CD8-positive, alpha-beta memory T cell (primary cell): ENCODE measurements around the gene BRIP1. TPM values are rescaled to one million over a fixed set of nuclear protein-coding genes. Genes with fewer than 3 reads are reported as not detected.

ENCODE experiments used
- CTCF ChIA-PET: fragments of 350-600 bp; sonication (Branson Sonifier 250); formaldehyde crosslinking; loops from one replicate; lab custom pipeline; 2021; ENCODE audit warnings: antibody characterized with exemption; lab: Charles Lee
- POLR2A ChIA-PET: fragments of 350-600 bp; sonication (Branson Sonifier 250); formaldehyde crosslinking; loops from one replicate; lab custom pipeline; 2021; ENCODE audit warnings: antibody characterized with exemption; lab: Charles Lee
- DNase-seq, 5 donors: peaks; one replicate each; pipeline versions ENCODE4 v3.0.0 to v3.0.0-alpha.2; 2020 to 2022; ENCODE audit warnings: mixed read lengths in 1 of 5
- H3K27ac ChIP-seq: one replicate; pipeline ENCODE4 v1.7.0; 2013; ENCODE audit warnings: low read depth, mild to moderate bottlenecking, low read length, moderate library complexity
- H3K27me3 ChIP-seq: 2 replicates; pipeline ENCODE4 v1.7.0; 2013; ENCODE audit warnings: low read length, mild to moderate bottlenecking; ENCODE audit not compliant: insufficient read depth, poor library complexity, severe bottlenecking
- H3K36me3 ChIP-seq: 2 replicates; pipeline ENCODE4 v1.7.0; 2013; ENCODE audit warnings: mild to moderate bottlenecking, low read length, moderate library complexity; ENCODE audit not compliant: insufficient read depth
- H3K4me1 ChIP-seq: 2 replicates; pipeline ENCODE4 v1.7.0; 2013; ENCODE audit warnings: mild to moderate bottlenecking, low read length, moderate library complexity; ENCODE audit not compliant: insufficient read depth
- H3K4me3 ChIP-seq: 2 replicates; pipeline ENCODE4 v1.7.0; 2013; ENCODE audit warnings: mild to moderate bottlenecking, low read length
- H3K9me3 ChIP-seq: 2 replicates; pipeline ENCODE4 v1.7.0; 2013; ENCODE audit warnings: mild to moderate bottlenecking, low read length
- H3K27ac Mint-ChIP-seq, 8 donors: one replicate each; pipeline ENCODE4 v1.8.0; 2020 to 2021; ENCODE audit warnings: mixed read lengths in 8 of 8, mild to moderate bottlenecking in 6 of 8, inconsistent platforms in 3 of 8, moderate library complexity in 3 of 8
- H3K27me3 Mint-ChIP-seq, 2 donors: one replicate each; pipeline ENCODE4 v1.8.0; 2020 to 2021; ENCODE audit warnings: mixed read lengths in 2 of 2, mild to moderate bottlenecking in 1 of 2, moderate library complexity in 1 of 2
- H3K36me3 Mint-ChIP-seq, 3 donors: one replicate each; pipeline ENCODE4 v1.8.0; 2020 to 2021; ENCODE audit warnings: mixed read lengths in 3 of 3, inconsistent platforms in 1 of 3, mild to moderate bottlenecking in 1 of 3
- H3K4me1 Mint-ChIP-seq, 3 donors: one replicate each; pipeline ENCODE4 v1.8.0; 2020 to 2021; ENCODE audit warnings: mixed read lengths in 3 of 3, inconsistent platforms in 1 of 3, mild to moderate bottlenecking in 1 of 3
- H3K4me3 Mint-ChIP-seq, 7 donors: one replicate each; pipeline ENCODE4 v1.8.0; 2020 to 2021; ENCODE audit warnings: mixed read lengths in 7 of 7, mild to moderate bottlenecking in 6 of 7, moderate library complexity in 4 of 7, inconsistent platforms in 2 of 7
- H3K9me3 Mint-ChIP-seq, 5 donors: one replicate each; pipeline ENCODE4 v1.8.0; 2020 to 2022; ENCODE audit warnings: mixed read lengths in 5 of 5, mild to moderate bottlenecking in 3 of 5, moderate library complexity in 2 of 5, inconsistent platforms in 1 of 5
- polyA plus RNA-seq: library from polyadenylated mRNA; unstranded; fragments of 300-500 nt; fragmentation: Illumina TruSeq; gene quantifications from one replicate; pipeline ENCODE4 v1.2.3, GENCODE V29; 2021
- total RNA-seq, 2 experiments: library from RNA; stranded (reverse); gene quantifications; one replicate each; pipeline ENCODE4 v1.2.3, GENCODE V29; 2021

The BRIP1 gene
- total and polyA plus RNA-seq, 3 experiments from 2014 or later = 0.86 to 11.7 (median 11.3) TPM

DNA sequence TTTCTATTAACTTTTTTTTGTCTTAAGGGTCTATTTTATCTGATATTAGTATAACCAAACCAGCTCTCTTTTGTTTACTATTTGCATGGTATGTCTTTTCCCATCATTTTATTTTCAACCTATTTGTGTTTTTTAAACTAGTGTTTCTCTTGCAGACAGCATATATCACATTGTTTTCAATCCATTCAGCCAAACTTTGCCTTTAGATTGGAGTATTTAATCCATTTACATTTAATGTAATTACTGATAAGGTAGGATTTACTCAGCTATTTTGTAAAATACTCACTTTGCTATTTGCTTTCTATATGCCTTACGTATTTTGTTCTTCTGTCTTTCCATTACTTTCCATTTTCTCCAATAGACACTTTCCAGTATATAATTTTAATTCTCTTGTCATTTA is 164.3 kb downstream of the BRIP1 start:
- H3K27me3 Mint-ChIP-seq = no peaks in the 10 kb centered on the region
- ChIA-PET CTCF (no interaction called here), POLR2A (no interaction called here)
- H3K36me3 Mint-ChIP-seq = peaks cover 0 to 34% (median 4%) of the 10 kb centered on the region in 3 donors
- Histone ChIP-seq H3K4me1 (no peaks in the 10 kb centered on the region), H3K36me3 (no peaks in the 10 kb centered on the region), H3K9me3 (peaks cover 18% of the 10 kb centered on the region), H3K27me3 (no peaks in the 10 kb centered on the region), H3K27ac (no peak overlapping the region), H3K4me3 (no peak overlapping the region)
- no peak overlapping the region for H3K27ac Mint-ChIP-seq
- DNase-seq = no peak
- no peaks in the 10 kb centered on the region for H3K4me1 Mint-ChIP-seq
- no peak overlapping the region for H3K4me3 Mint-ChIP-seq
- H3K9me3 Mint-ChIP-seq = peaks cover 44 to 57% (median 55%) of the 10 kb centered on the region in 5 donors

DNA sequence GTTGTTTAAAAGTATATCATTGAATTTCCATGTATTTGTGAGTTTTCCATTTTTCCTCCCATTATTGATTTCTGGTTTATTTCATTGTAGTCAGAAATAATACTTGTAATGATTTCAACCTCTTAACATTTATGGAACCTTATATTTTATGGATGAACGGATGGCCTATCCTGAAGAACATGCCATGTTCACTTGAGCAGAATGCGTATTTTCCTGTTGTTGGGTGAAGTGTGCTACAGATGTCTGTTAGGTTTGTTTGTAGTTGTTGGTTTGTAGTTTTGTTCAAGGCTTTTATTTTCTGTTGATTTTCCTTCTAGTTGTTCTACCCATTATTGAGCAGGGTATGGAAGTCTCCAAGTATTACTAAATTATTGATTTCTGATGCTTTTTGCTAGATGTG is 165.1 kb downstream of the BRIP1 start:
- H3K4me1 Mint-ChIP-seq = no peaks in the 10 kb centered on the region
- no peak for DNase-seq
- H3K4me3 ChIP-seq = no peak overlapping the region
- H3K4me3 Mint-ChIP-seq = no peak overlapping the region
- H3K27ac Mint-ChIP-seq = no peak overlapping the region
- H3K36me3 Mint-ChIP-seq = peaks cover 0 to 34% (median 4%) of the 10 kb centered on the region in 3 donors
- ChIA-PET POLR2A (no interaction called here), CTCF (no interaction called here)
- H3K27me3 Mint-ChIP-seq = no peaks in the 10 kb centered on the region
- no peak overlapping the region for H3K27ac ChIP-seq
- no peaks in the 10 kb centered on the region for H3K4me1 ChIP-seq
- no peaks in the 10 kb centered on the region for H3K36me3 ChIP-seq
- peaks cover 18% of the 10 kb centered on the region for H3K9me3 ChIP-seq
- H3K9me3 Mint-ChIP-seq = peaks cover 44 to 52% (median 50%) of the 10 kb centered on the region in 5 donors
- no peaks in the 10 kb centered on the region for H3K27me3 ChIP-seq

DNA sequence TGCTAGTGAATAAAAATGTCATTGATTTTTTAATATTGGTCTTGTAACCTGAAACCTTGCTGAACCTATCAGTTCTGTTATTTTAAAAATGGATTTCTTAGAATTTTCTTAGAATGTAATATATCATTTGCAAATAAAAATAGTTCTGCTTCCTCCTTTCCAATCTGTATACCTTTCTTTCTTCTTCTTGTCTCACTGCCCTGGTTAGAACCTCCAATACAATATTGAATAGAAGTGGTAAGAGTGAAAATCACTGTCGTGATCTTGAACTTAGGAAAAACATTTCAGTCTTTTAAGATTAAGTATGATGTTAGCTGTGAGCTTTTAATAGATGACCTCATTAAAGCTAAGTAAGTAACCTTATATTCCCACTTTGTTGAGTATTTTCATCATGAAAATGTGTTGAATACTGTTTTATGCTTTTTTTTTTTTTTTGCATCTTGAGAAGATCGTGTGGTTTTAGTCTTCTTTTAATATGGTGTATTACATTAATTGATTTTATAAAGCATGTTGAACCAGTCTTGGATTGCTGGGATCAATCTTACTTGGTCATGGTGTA is 167.5 kb downstream of the BRIP1 start:
- H3K36me3 ChIP-seq = no peaks in the 10 kb centered on the region
- no peaks in the 10 kb centered on the region for H3K27me3 ChIP-seq
- H3K4me3 ChIP-seq = no peak overlapping the region
- no peaks in the 10 kb centered on the region for H3K4me1 ChIP-seq
- Mint-ChIP-seq H3K27ac (no peak overlapping the region), H3K9me3 (peaks cover 26 to 30% (median 29%) of the 10 kb centered on the region in 5 donors), H3K4me3 (no peak overlapping the region), H3K4me1 (no peaks in the 10 kb centered on the region), H3K27me3 (no peaks in the 10 kb centered on the region), H3K36me3 (peaks cover 0 to 21% (median 4%) of the 10 kb centered on the region in 3 donors)
- ChIA-PET POLR2A (no interaction called here), CTCF (no interaction called here)
- H3K9me3 ChIP-seq = peaks cover 13% of the 10 kb centered on the region
- no peak overlapping the region for H3K27ac ChIP-seq
- no peak for DNase-seq

DNA sequence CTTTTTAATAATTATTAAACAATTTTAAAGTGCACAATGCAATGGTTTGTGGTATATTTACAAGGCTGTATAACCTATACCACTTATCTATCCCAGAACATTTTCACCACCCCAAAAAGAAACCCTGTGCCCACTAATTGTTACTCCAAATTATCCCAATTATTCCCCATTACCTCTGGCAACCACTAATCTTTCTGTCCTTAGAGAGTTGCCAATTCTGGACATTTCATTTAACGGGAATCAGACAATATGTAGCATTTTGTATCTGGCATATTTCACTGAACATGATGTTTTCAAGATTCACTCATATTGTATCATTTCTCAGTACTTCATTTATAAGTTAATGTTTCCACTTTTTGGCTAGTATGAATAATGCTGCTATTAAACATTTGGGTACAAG is 169.2 kb downstream of the BRIP1 start:
- no peak overlapping the region for H3K4me3 Mint-ChIP-seq
- peaks cover 3 to 15% (median 5%) of the 10 kb centered on the region in 3 donors for H3K36me3 Mint-ChIP-seq
- H3K27me3 ChIP-seq = no peaks in the 10 kb centered on the region
- H3K4me3 ChIP-seq = no peak overlapping the region
- H3K4me1 ChIP-seq = no peaks in the 10 kb centered on the region
- no peaks in the 10 kb centered on the region for H3K36me3 ChIP-seq
- H3K9me3 ChIP-seq = peaks cover 4% of the 10 kb centered on the region
- H3K27ac ChIP-seq = no peak overlapping the region
- DNase-seq = no peak
- no peaks in the 10 kb centered on the region for H3K27me3 Mint-ChIP-seq
- CTCF ChIA-PET = no interaction called here
- H3K4me1 Mint-ChIP-seq = no peaks in the 10 kb centered on the region
- H3K9me3 Mint-ChIP-seq = peaks cover 11 to 17% (median 12%) of the 10 kb centered on the region in 5 donors
- POLR2A ChIA-PET = no interaction called here
- H3K27ac Mint-ChIP-seq = no peak overlapping the region

DNA sequence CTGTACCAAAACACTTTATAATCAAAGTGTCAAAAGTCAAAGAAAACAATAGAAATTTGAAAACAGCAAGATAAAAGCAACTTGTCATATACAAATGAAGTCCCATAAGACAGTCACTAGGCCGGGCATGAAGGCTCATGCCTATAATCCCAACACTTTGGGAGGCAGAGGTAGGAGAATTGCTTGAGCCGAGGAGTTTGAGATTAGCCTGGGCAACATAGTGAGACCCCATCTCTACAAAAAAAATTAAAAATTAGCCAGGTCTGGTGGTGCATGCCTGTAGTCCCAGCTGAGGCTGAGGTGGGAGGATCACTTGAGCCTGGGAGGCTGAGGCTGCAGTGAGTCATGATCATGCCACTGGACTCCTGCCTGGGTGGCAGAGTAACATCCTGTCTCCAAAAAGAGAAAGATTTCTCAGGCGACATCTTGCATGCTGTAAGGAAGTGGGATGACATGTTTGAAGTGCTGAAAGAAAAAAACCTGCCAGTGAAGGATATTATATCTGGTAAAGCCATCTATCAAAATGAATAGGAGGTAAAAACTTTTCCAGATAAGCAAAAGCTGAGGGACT is 173.6 kb downstream of the BRIP1 start:
- no peak overlapping the region for H3K4me3 ChIP-seq
- H3K36me3 Mint-ChIP-seq = peaks cover 3 to 11% (median 5%) of the 10 kb centered on the region in 3 donors
- no peak overlapping the region for H3K27ac Mint-ChIP-seq
- POLR2A ChIA-PET = no interaction called here
- peaks cover 0 to 3% (median 0%) of the 10 kb centered on the region in 5 donors for H3K9me3 Mint-ChIP-seq
- H3K27ac ChIP-seq = no peak overlapping the region
- H3K4me1 ChIP-seq = no peaks in the 10 kb centered on the region
- H3K27me3 Mint-ChIP-seq = no peaks in the 10 kb centered on the region
- no peaks in the 10 kb centered on the region for H3K36me3 ChIP-seq
- H3K4me1 Mint-ChIP-seq = no peaks in the 10 kb centered on the region
- H3K4me3 Mint-ChIP-seq = no peak overlapping the region
- H3K27me3 ChIP-seq = no peaks in the 10 kb centered on the region
- H3K9me3 ChIP-seq = no peaks in the 10 kb centered on the region
- DNase-seq = no peak
- CTCF ChIA-PET = no interaction called here

DNA sequence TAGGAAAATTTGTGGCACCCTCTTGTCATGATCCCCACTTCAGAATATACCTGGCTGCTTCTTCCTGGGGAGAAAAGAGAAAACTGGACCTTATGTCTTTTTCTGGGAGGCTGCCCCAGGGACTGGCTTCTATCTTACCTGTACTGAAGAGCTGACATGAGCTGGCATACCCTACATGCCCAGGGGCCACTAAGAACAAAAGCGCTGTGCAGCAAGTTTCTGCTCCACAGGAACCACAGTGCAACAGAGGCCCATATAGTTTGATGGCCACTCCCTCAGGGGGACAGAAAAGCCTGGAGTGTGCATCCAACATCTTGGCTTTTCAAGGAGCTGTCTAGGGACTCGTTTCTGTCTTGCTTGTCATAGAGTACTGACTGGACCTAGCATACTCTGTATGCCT is 175.6 kb downstream of the BRIP1 start:
- Mint-ChIP-seq H3K9me3 (peaks cover 0 to 3% (median 0%) of the 10 kb centered on the region in 5 donors), H3K4me3 (no peak overlapping the region), H3K27me3 (no peaks in the 10 kb centered on the region), H3K36me3 (peaks cover 3 to 11% (median 5%) of the 10 kb centered on the region in 3 donors), H3K4me1 (no peaks in the 10 kb centered on the region), H3K27ac (peak overlapping the region in 1 of 8 donors; percentile 7)
- Histone ChIP-seq H3K4me3 (no peak overlapping the region), H3K36me3 (no peaks in the 10 kb centered on the region), H3K4me1 (no peaks in the 10 kb centered on the region), H3K27me3 (no peaks in the 10 kb centered on the region), H3K9me3 (no peaks in the 10 kb centered on the region), H3K27ac (no peak overlapping the region)
- CTCF ChIA-PET = no interaction called here
- no peak for DNase-seq
- POLR2A ChIA-PET = no interaction called here

DNA sequence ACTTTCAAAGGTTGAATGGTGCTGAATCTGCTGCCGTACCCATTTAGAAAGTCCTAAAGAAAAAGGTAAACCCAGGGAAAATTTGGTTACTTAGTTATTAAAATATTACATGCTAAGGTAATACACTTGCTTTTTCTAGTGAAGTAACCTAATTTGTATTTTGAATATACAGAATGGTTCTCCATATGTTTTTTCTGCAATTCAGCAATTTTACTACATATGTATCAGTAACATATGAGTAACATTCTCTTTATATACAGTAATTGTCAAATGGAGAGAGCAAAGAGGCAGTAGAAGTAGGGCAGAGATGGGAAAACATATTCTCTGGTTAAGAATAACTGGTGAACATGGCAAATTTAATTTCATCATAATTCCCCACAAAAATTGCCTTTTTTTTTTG is 177.2 kb downstream of the BRIP1 start:
- H3K27me3 Mint-ChIP-seq = no peaks in the 10 kb centered on the region
- no peaks in the 10 kb centered on the region for H3K4me1 Mint-ChIP-seq
- peaks cover 0 to 3% (median 0%) of the 10 kb centered on the region in 5 donors for H3K9me3 Mint-ChIP-seq
- DNase-seq = no peak
- ChIA-PET CTCF (no interaction called here), POLR2A (no interaction called here)
- no peaks in the 10 kb centered on the region for H3K36me3 ChIP-seq
- H3K4me1 ChIP-seq = no peaks in the 10 kb centered on the region
- no peak overlapping the region for H3K4me3 ChIP-seq
- no peak overlapping the region for H3K4me3 Mint-ChIP-seq
- no peak overlapping the region for H3K27ac ChIP-seq
- no peak overlapping the region for H3K27ac Mint-ChIP-seq
- H3K36me3 Mint-ChIP-seq = peaks cover 3 to 11% (median 5%) of the 10 kb centered on the region in 3 donors
- no peaks in the 10 kb centered on the region for H3K27me3 ChIP-seq
- no peaks in the 10 kb centered on the region for H3K9me3 ChIP-seq

DNA sequence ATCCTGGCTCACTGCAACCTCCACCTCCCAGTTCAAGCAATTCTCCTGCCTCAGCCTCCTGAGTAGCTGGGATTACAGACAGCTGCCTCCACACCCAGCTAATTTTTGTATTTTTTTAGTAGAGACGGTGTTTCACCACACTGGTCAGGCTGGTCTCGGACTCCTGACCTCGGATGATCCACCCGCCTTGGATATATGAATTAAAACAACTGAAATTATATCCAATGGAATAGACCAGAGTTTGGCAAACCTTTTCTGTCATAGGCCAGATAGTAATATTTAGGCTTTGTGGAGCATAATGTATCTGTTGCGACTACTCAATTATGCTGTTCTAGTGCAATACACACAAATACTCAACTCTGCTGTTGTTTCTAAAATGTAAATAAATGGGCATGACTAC is 178.5 kb downstream of the BRIP1 start:
- Histone ChIP-seq H3K27ac (no peak overlapping the region), H3K4me1 (no peaks in the 10 kb centered on the region), H3K36me3 (no peaks in the 10 kb centered on the region), H3K27me3 (no peaks in the 10 kb centered on the region), H3K9me3 (no peaks in the 10 kb centered on the region), H3K4me3 (no peak overlapping the region)
- H3K27ac Mint-ChIP-seq = no peak overlapping the region
- H3K4me1 Mint-ChIP-seq = no peaks in the 10 kb centered on the region
- H3K9me3 Mint-ChIP-seq = peaks cover 0 to 3% (median 0%) of the 10 kb centered on the region in 5 donors
- ChIA-PET CTCF (no interaction called here), POLR2A (no interaction called here)
- no peak for DNase-seq
- no peaks in the 10 kb centered on the region for H3K27me3 Mint-ChIP-seq
- H3K4me3 Mint-ChIP-seq = no peak overlapping the region
- peaks cover 3 to 11% (median 5%) of the 10 kb centered on the region in 3 donors for H3K36me3 Mint-ChIP-seq
